ENCODE data around the gene CASP6. TPM values are rescaled to one million over a fixed set of nuclear protein-coding genes. Genes with fewer than 3 reads are reported as not detected.

CASP6 gene
- total RNA-seq, 2 experiments from 2014 or later, result 5.4 to 5.5 TPM

DNA sequence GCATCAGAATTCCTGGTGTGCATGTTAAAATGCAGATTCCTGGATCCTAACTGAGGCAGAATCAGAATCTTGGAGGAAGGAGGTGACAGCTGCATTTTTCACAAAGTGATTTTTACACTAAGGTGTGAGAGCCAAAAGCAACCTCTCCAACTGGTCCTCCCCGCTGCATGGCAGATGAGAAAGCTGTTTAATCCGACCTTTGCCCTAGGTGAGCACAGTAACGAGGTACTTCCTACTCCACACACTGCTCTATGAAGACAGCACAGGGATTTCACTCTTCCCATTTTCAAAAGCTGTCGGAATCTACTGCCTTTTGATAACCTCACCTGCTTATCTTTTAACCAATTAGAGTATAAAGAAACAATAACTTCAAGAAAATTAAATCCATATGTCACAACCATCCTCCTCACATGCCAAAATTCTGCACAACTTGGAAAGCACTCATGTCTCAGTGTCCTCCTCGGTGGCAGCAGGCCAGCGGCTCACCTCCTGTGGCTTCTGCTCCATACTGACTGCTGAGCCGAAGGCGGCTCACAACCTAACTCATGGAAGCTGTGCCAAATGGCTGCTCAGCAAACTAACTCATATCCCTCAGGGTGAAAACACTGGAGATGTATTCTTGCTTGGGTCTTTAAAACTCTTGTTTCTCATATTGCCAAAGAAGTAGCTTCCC lies 3.6 kb downstream of the CASP6 start:
- Mint-ChIP-seq H3K4me1 (ENCODE audit: low read depth) (peaks cover 67% of the 10 kb centered on the region), H3K36me3 (ENCODE audit: low read depth) (peaks cover 56% of the 10 kb centered on the region), H3K4me3 (peak overlapping the region; percentile 11), H3K9me3 (no peaks in the 10 kb centered on the region), H3K27ac (peak overlapping the region; percentile 96), H3K27me3 (no peaks in the 10 kb centered on the region)
- Histone ChIP-seq H3K36me3 (ENCODE audit: insufficient read depth, low read length) (peaks cover 14% of the 10 kb centered on the region), H3K27me3 (ENCODE audit: control insufficient read depth in 1 of 2, insufficient read depth in 2 of 2, low read length in 2 of 2) (no peaks in the 10 kb centered on the region), H3K4me1 (ENCODE audit: insufficient read depth, low read length) (peaks cover 33% of the 10 kb centered on the region), H3K4me3 (ENCODE audit: low read length) (no peak overlapping the region), H3K9me3 (ENCODE audit: control insufficient read depth in 1 of 2, insufficient read depth in 1 of 2, low read length in 2 of 2) (no peaks in the 10 kb centered on the region), H3K27ac (ENCODE audit: low read depth in 1 of 2, low read length in 2 of 2) (peak overlapping the region in 1 of 2 donors; percentile 14)
- ATAC-seq (ENCODE audit: poor library complexity) (no peak), DNase-seq (no peak)
- CTCF ChIA-PET, result interaction anchor here (0.6 to 1.2 kb wide), 2 partner anchors 36 to 266 kb away, joined by 3 to 6 read pairs; partner anchors contain the start of gene SEC24B
- TF ChIP-seq, protein P1, sequence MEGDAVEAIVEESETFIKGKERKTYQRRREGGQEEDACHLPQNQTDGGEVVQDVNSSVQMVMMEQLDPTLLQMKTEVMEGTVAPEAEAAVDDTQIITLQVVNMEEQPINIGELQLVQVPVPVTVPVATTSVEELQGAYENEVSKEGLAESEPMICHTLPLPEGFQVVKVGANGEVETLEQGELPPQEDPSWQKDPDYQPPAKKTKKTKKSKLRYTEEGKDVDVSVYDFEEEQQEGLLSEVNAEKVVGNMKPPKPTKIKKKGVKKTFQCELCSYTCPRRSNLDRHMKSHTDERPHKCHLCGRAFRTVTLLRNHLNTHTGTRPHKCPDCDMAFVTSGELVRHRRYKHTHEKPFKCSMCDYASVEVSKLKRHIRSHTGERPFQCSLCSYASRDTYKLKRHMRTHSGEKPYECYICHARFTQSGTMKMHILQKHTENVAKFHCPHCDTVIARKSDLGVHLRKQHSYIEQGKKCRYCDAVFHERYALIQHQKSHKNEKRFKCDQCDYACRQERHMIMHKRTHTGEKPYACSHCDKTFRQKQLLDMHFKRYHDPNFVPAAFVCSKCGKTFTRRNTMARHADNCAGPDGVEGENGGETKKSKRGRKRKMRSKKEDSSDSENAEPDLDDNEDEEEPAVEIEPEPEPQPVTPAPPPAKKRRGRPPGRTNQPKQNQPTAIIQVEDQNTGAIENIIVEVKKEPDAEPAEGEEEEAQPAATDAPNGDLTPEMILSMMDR (IDR thresholded peaks at IDR 0.05), result no peak
- POLR2A ChIA-PET, result interaction anchor here (1.2 to 8.2 kb wide), 8 partner anchors 9 to 267 kb away, joined by 3 to 46 read pairs (median 4); partner anchors contain the start of gene MCUB
- intact Hi-C loops (cut with DNase I, micrococcal nuclease), result loop anchor here (5.0 to 10.0 kb wide), 2 partner anchors 115 to 267 kb away; partner anchors contain the start of genes GAR1 (in 1 of the 2) and SEC24B (in 1 of the 2)

GRCh38 chr4:109698656-109699055 lies 4.6 kb downstream of the CASP6 start:
- Mint-ChIP-seq H3K27me3 (no peaks in the 10 kb centered on the region), H3K36me3 (ENCODE audit: low read depth) (peaks cover 67% of the 10 kb centered on the region), H3K9me3 (no peaks in the 10 kb centered on the region), H3K4me3 (no peak overlapping the region), H3K27ac (peak overlapping the region; percentile 96), H3K4me1 (ENCODE audit: low read depth) (peaks cover 67% of the 10 kb centered on the region)
- Histone ChIP-seq H3K9me3 (ENCODE audit: control insufficient read depth in 1 of 2, insufficient read depth in 1 of 2, low read length in 2 of 2) (no peaks in the 10 kb centered on the region), H3K27ac (ENCODE audit: low read depth in 1 of 2, low read length in 2 of 2) (no peak overlapping the region), H3K4me3 (ENCODE audit: low read length) (no peak overlapping the region), H3K4me1 (ENCODE audit: insufficient read depth, low read length) (peaks cover 28% of the 10 kb centered on the region), H3K27me3 (ENCODE audit: control insufficient read depth in 1 of 2, insufficient read depth in 2 of 2, low read length in 2 of 2) (no peaks in the 10 kb centered on the region), H3K36me3 (ENCODE audit: insufficient read depth, low read length) (peaks cover 20% of the 10 kb centered on the region)
- ChIA-PET POLR2A (interaction anchor here (1.3 to 8.2 kb wide), 2 partner anchors 32 to 139 kb away, joined by 3 to 46 read pairs; partner anchors contain the start of gene MCUB), CTCF (interaction anchor here (1.6 kb wide), 1 partner anchor 265 kb away, joined by 4 read pairs; no protein-coding TSS in a partner anchor)
- no peak for ATAC-seq (ENCODE audit: poor library complexity)
- TF ChIP-seq, protein P1 (IDR thresholded peaks at IDR 0.05), result no peak
- DNase-seq, result no peak
- intact Hi-C loops (cut with DNase I, micrococcal nuclease), result no loop called here

- peak in 1 of 14 experiments; percentile 14 for DNase-seq
- Histone ChIP-seq H3K27me3 (ENCODE audit: control insufficient read depth in 1 of 2, insufficient read depth in 2 of 2, low read length in 2 of 2) (no peaks in the 10 kb centered on the region), H3K27ac (ENCODE audit: low read depth in 1 of 2, low read length in 2 of 2) (peak overlapping the region; percentile 36 to 52), H3K36me3 (ENCODE audit: insufficient read depth, low read length) (peaks cover 48% of the 10 kb centered on the region), H3K4me1 (ENCODE audit: insufficient read depth, low read length) (peaks cover 20% of the 10 kb centered on the region), H3K4me3 (ENCODE audit: low read length) (no peak overlapping the region), H3K9me3 (ENCODE audit: control insufficient read depth in 1 of 2, insufficient read depth in 1 of 2, low read length in 2 of 2) (no peaks in the 10 kb centered on the region)
- TF ChIP-seq, protein P1 (IDR thresholded peaks at IDR 0.05), result no peak
- intact Hi-C loops (cut with DNase I, micrococcal nuclease), result no loop called here
- no peaks in the 10 kb centered on the region for H3K27me3 Mint-ChIP-seq
- CTCF ChIA-PET, result interaction anchor here (0.7 kb wide), 1 partner anchor 11 kb away, joined by 3 read pairs; the partner anchor contains the start of gene CASP6
- H3K4me3 Mint-ChIP-seq, result peak overlapping the region; percentile 68
- H3K9me3 Mint-ChIP-seq, result no peaks in the 10 kb centered on the region
- peaks cover 48% of the 10 kb centered on the region for H3K4me1 Mint-ChIP-seq (ENCODE audit: low read depth)
- POLR2A ChIA-PET, result interaction anchor here (0.6 to 2.9 kb wide), 9 partner anchors 10 to 258 kb away, joined by 3 to 17 read pairs (median 4); partner anchors contain the start of genes CASP6 and SEC24B
- H3K36me3 Mint-ChIP-seq (ENCODE audit: low read depth), result peaks cover 84% of the 10 kb centered on the region
- no peak for ATAC-seq (ENCODE audit: poor library complexity)
- peak overlapping the region; percentile 89 for H3K27ac Mint-ChIP-seq
Measured at GRCh38 chr4:109691411-109691920, 11.8 kb downstream of the CASP6 start.

Measured in CD4-positive, alpha-beta T cell (primary cell).